IMR-90 (cell line): ENCODE results near the gene MIXL1. TPM values are rescaled to one million over a fixed set of nuclear protein-coding genes. Genes with fewer than 3 reads are reported as not detected.

Experiments
- ATAC-seq: fragments of 200-7000 bp; cut with Tn5 transposase; 2 replicates; pipeline ENCODE4 v1.9.1; 2020; ENCODE audit warnings: low read depth, mild to moderate bottlenecking, moderate library complexity
- BruUV-seq: library from RNA; stranded (reverse); fragments of 400-500 nt; replicated peaks from 2 replicates; lab custom pipeline; 2021; lab: Mats Ljungman, UMichigan
- CTCF ChIA-PET: fragments of 300-600 bp; formaldehyde crosslinking; extraction: SDS; loops from one replicate; lab custom pipeline; 2021; ENCODE audit warnings: antibody characterized with exemption; lab: Yijun Ruan, JAX
- POLR2A ChIA-PET: fragments of 300-600 bp; sonication (Branson Sonifier 250); formaldehyde crosslinking; loops from one replicate; lab custom pipeline; 2022; ENCODE audit warnings: antibody characterized with exemption; ENCODE audit not compliant: unreplicated experiment; lab: Charles Lee
- DNase-seq: peaks from one replicate; pipeline ENCODE4 v3.0.0; 2013
- H2AFZ ChIP-seq: replicated peaks from 2 replicates; pipeline ENCODE3; 2013; ENCODE audit warnings: low read length, mild to moderate bottlenecking; ENCODE audit not compliant: poor library complexity
- H2AK5ac ChIP-seq: 2 replicates; pipeline ENCODE4 v1.6.1; 2013; ENCODE audit warnings: low read depth, low read length, inconsistent platforms
- H2AK9ac ChIP-seq: replicated peaks from 2 replicates; pipeline ENCODE3; 2013; ENCODE audit warnings: mild to moderate bottlenecking, low read depth, low read length, moderate library complexity; ENCODE audit not compliant: poor library complexity
- H2BK120ac ChIP-seq: 2 replicates; pipeline ENCODE4 v1.6.1; 2013; ENCODE audit warnings: low read depth, low read length, inconsistent platforms
- H2BK15ac ChIP-seq: 3 replicates; pipeline ENCODE4 v1.6.1; 2013; ENCODE audit warnings: low read depth, low read length, inconsistent platforms
- H2BK20ac ChIP-seq: 2 replicates; pipeline ENCODE4 v1.6.1; 2013; ENCODE audit warnings: low read depth, mild to moderate bottlenecking, inconsistent platforms, low read length, moderate library complexity
- H2BK5ac ChIP-seq: 2 replicates; pipeline ENCODE4 v1.6.1; 2013; ENCODE audit warnings: mild to moderate bottlenecking, low read depth, low read length, inconsistent platforms; ENCODE audit not compliant: poor library complexity, severe bottlenecking
- H3K14ac ChIP-seq: replicated peaks from 2 replicates; pipeline ENCODE4 v1.6.1; 2013; ENCODE audit warnings: low read depth, low read length, inconsistent platforms
- H3K18ac ChIP-seq: 2 replicates; pipeline ENCODE4 v1.6.1; 2013; ENCODE audit warnings: low read depth, low read length, control low read depth
- H3K23ac ChIP-seq: 2 replicates; pipeline ENCODE4 v1.6.1; 2013; ENCODE audit warnings: low read depth, low read length, inconsistent platforms
- H3K27ac ChIP-seq: 2 replicates; pipeline ENCODE4 v1.5.1; 2013; ENCODE audit warnings: mild to moderate bottlenecking, control low read depth, low read length; ENCODE audit not compliant: insufficient read depth
- H3K27me3 ChIP-seq: 2 replicates; pipeline ENCODE4 v1.6.1; 2013; ENCODE audit warnings: low read length; ENCODE audit not compliant: control insufficient read depth, insufficient read depth
- H3K36me3 ChIP-seq: 2 replicates; pipeline ENCODE4 v1.6.1; 2013; ENCODE audit warnings: low read length, mixed read lengths; ENCODE audit not compliant: control insufficient read depth, insufficient read depth
- H3K4ac ChIP-seq: 2 replicates; pipeline ENCODE4 v1.6.1; 2013; ENCODE audit warnings: low read depth, low read length, inconsistent platforms
- H3K4me1 ChIP-seq: 2 replicates; pipeline ENCODE4 v1.6.1; 2013; ENCODE audit warnings: low read length, mixed read lengths; ENCODE audit not compliant: control insufficient read depth, insufficient read depth
- H3K4me2 ChIP-seq: 2 replicates; pipeline ENCODE4 v1.6.1; 2013; ENCODE audit warnings: low read depth, mild to moderate bottlenecking, control low read depth, low read length, moderate library complexity
- H3K4me3 ChIP-seq: 2 replicates; pipeline ENCODE4 v1.5.1; 2013; ENCODE audit warnings: low read depth, mild to moderate bottlenecking, control low read depth, low read length, moderate library complexity; ENCODE audit not compliant: insufficient read depth
- H3K56ac ChIP-seq: 2 replicates; pipeline ENCODE4 v1.6.1; 2013; ENCODE audit warnings: low read length, inconsistent platforms; ENCODE audit not compliant: insufficient read depth; ENCODE audit errors: extremely low read depth
- H3K79me1 ChIP-seq, 2 experiments: 2 replicates each; pipeline ENCODE4 v1.6.1; 2013; ENCODE audit warnings: low read length in 2 of 2, inconsistent platforms in 1 of 2, low read depth in 1 of 2
- H3K9ac ChIP-seq: 2 replicates; pipeline ENCODE4 v1.6.1; 2013; ENCODE audit warnings: low read depth, low read length, control low read depth
- H3K9me1 ChIP-seq: 2 replicates; pipeline ENCODE4 v1.6.1; 2013; ENCODE audit warnings: low read length, inconsistent platforms; ENCODE audit not compliant: insufficient read depth
- H3K9me3 ChIP-seq: 2 replicates; pipeline ENCODE4 v1.6.1; 2013; ENCODE audit warnings: low read length; ENCODE audit not compliant: control insufficient read depth, insufficient read depth
- H4K20me1 ChIP-seq: 2 replicates; pipeline ENCODE4 v1.6.1; 2013; ENCODE audit warnings: low read length, inconsistent platforms; ENCODE audit not compliant: insufficient read depth
- H4K5ac ChIP-seq: 2 replicates; pipeline ENCODE4 v1.6.1; 2013; ENCODE audit warnings: mild to moderate bottlenecking, low read depth, low read length, control low read depth
- H4K8ac ChIP-seq, 2 experiments: 2 replicates each; pipeline ENCODE4 v1.6.1; 2013; ENCODE audit warnings: low read depth in 2 of 2, low read length in 2 of 2, control low read depth in 1 of 2, inconsistent platforms in 1 of 2
- H4K91ac ChIP-seq: 2 replicates; pipeline ENCODE4 v1.6.1; 2013; ENCODE audit warnings: low read depth, low read length, inconsistent platforms; ENCODE audit not compliant: insufficient read depth
- BHLHE40 ChIP-seq: fragments of 150-350 bp; IDR thresholded peaks from 2 replicates; pipeline ENCODE4 v1.6.1; 2016; ENCODE audit warnings: mild to moderate bottlenecking, low read depth, low read length
- CEBPB ChIP-seq: IDR thresholded peaks from 2 replicates; pipeline ENCODE4 v1.6.1; 2012; ENCODE audit warnings: low read depth, low read length, improper control_type of control experiment
- CHD1 ChIP-seq: IDR thresholded peaks from 2 replicates; pipeline ENCODE4 v1.6.1; 2012; ENCODE audit warnings: low read depth, low read length, improper control_type of control experiment
- FOS ChIP-seq: fragments of 150-350 bp; IDR thresholded peaks from 2 replicates; pipeline ENCODE4 v1.6.1; 2016; ENCODE audit warnings: low read depth, low read length
- MAFK ChIP-seq: IDR thresholded peaks from 2 replicates; pipeline ENCODE4 v1.6.1; 2012; ENCODE audit warnings: low read depth, low read length, improper control_type of control experiment
- MAZ ChIP-seq: IDR thresholded peaks from 2 replicates; pipeline ENCODE4 v1.6.1; 2012; ENCODE audit warnings: low read depth, mild to moderate bottlenecking, low read length, improper control_type of control experiment, moderate library complexity, borderline replicate concordance
- MXI1 ChIP-seq: IDR thresholded peaks from 2 replicates; pipeline ENCODE4 v1.6.1; 2012; ENCODE audit warnings: low read depth, mild to moderate bottlenecking, low read length, moderate library complexity, borderline replicate concordance
- NFE2L2 ChIP-seq: fragments of 150-350 bp; IDR thresholded peaks from 2 replicates; pipeline ENCODE4 v1.6.1; 2016; ENCODE audit warnings: low read depth, mild to moderate bottlenecking, low read length
- POLR2A ChIP-seq: IDR thresholded peaks from 2 replicates; pipeline ENCODE4 v1.6.1; 2012; ENCODE audit warnings: mild to moderate bottlenecking, low read depth, low read length
- RAD21 ChIP-seq: IDR thresholded peaks from 2 replicates; pipeline ENCODE4 v1.6.1; 2012; ENCODE audit warnings: low read length, improper control_type of control experiment
- RCOR1 ChIP-seq: IDR thresholded peaks from 2 replicates; pipeline ENCODE4 v1.6.1; 2012; ENCODE audit warnings: mild to moderate bottlenecking, low read length, improper control_type of control experiment; ENCODE audit not compliant: insufficient replicate concordance
- RFX5 ChIP-seq: IDR thresholded peaks from 2 replicates; pipeline ENCODE4 v1.8.0; 2012; ENCODE audit warnings: low read depth, mild to moderate bottlenecking, low read length, moderate library complexity
- SMC3 ChIP-seq: fragments of 150-350 bp; IDR thresholded peaks from 2 replicates; pipeline ENCODE4 v1.6.1; 2016; ENCODE audit warnings: low read depth, mild to moderate bottlenecking, antibody characterized with exemption, low read length, moderate library complexity
- WGBS, 2 experiments: methylation state at CpG; one replicate each; pipeline versions ENCODE4 v1.1.5 to v1.1.7; 2013; ENCODE audit warnings: missing lambda C conversion rate in 2 of 2; ENCODE audit not compliant: insufficient read length in 1 of 2; ENCODE audit errors: extremely low coverage in 2 of 2; 5-methylcytosine and 5-hydroxymethylcytosine counted together
- dilution Hi-C: fragments of 300-500 bp; cut with HindIII; formaldehyde crosslinking; loops from one replicate; pipeline ENCODE4 v1.14.3; 2018; ENCODE audit warnings: low sequenced_read_pairs; ENCODE audit not compliant: unreplicated experiment
- in situ Hi-C: fragments of 300-500 bp; cut with MboI; formaldehyde crosslinking; loops from 3 replicates; pipeline ENCODE4 v1.14.3; 2019; ENCODE audit warnings: low sequenced_read_pairs, inconsistent platforms, mixed read lengths
- intact Hi-C: fragments of 100-400 bp; cut with micrococcal nuclease; formaldehyde crosslinking; loops from 2 replicates; pipeline ENCODE4 v1.10.0; 2022
- polyA plus RNA-seq, 3 experiments: library from polyadenylated mRNA; depleted of rRNA; stranded (reverse); fragments of >200 nt; gene quantifications; 2 replicates each; pipeline ENCODE4 v1.2.3, GENCODE V29; 2012; ENCODE audit warnings: low replicate concordance in 1 of 3
- total RNA-seq: library from RNA; depleted of rRNA; stranded (reverse); fragments of >200 nt; gene quantifications from 2 replicates; pipeline ENCODE4 v1.2.3, GENCODE V29; 2012
- TF ChIP-seq, protein P1 (sequence below): fragments of 150-350 bp; IDR thresholded peaks from 2 replicates; pipeline ENCODE4 v1.6.1; 2016; ENCODE audit warnings: low read depth, mild to moderate bottlenecking, low read length, moderate library complexity, borderline replicate concordance
- TF ChIP-seq, protein P2 (sequence below): fragments of 150-350 bp; IDR thresholded peaks from 2 replicates; pipeline ENCODE4 v1.6.1; 2017; ENCODE audit warnings: mild to moderate bottlenecking, antibody characterized with exemption, low read length, low read depth
- TF ChIP-seq, protein P3 (sequence below): conservative IDR thresholded peaks from 2 replicates; pipeline ENCODE4 v1.5.1; 2012; ENCODE audit warnings: mild to moderate bottlenecking, low read depth, low read length, improper control_type of control experiment

The MIXL1 gene
- total and polyA plus RNA-seq, 2 of the 4 experiments (the other 2 are of a cell fraction), result not detected

DNA sequence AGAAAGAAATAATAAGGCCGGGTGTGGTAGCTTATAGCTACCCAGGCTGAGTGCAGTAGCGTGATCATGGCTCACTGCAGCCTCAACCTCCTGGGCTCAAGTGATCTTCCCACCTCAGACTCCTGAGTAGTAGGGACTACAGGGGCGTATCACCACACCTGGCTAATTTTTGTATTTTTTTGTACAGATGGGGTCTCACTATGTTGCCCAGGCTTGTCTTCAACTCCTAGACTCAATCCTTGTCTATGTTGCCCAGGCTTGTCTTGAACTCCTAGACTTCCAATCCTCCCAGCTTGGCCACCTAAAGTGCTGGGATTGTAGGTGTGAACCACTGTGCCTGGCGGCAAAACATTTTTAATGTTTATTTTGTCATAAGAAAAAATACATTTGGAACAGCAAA, 30.5 kb downstream of the MIXL1 start:
- no peak overlapping the region for H4K91ac ChIP-seq
- no peak overlapping the region for H3K56ac ChIP-seq
- WGBS, 2 experiments, result no CpG with 5 or more reads among the region's 4 CpGs
- no peaks in the 10 kb centered on the region for H3K79me1 ChIP-seq
- no peak overlapping the region for H2AK5ac ChIP-seq
- no peak overlapping the region for H2BK5ac ChIP-seq
- H3K4me1 ChIP-seq, result no peaks in the 10 kb centered on the region; the same call in 1 of the 2 replicates
- TF ChIP-seq NFE2L2 (no peak), BHLHE40 (no peak), MXI1 (no peak), MAZ (no peak), MAFK (no peak), RAD21 (no peak), RCOR1 (no peak), POLR2A (no peak), RFX5 (no peak), CEBPB (no peak), CHD1 (no peak), FOS (no peak), SMC3 (no peak)
- TF ChIP-seq, protein P1, sequence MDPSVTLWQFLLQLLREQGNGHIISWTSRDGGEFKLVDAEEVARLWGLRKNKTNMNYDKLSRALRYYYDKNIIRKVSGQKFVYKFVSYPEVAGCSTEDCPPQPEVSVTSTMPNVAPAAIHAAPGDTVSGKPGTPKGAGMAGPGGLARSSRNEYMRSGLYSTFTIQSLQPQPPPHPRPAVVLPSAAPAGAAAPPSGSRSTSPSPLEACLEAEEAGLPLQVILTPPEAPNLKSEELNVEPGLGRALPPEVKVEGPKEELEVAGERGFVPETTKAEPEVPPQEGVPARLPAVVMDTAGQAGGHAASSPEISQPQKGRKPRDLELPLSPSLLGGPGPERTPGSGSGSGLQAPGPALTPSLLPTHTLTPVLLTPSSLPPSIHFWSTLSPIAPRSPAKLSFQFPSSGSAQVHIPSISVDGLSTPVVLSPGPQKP, result no peak
- TF ChIP-seq, protein P2, sequence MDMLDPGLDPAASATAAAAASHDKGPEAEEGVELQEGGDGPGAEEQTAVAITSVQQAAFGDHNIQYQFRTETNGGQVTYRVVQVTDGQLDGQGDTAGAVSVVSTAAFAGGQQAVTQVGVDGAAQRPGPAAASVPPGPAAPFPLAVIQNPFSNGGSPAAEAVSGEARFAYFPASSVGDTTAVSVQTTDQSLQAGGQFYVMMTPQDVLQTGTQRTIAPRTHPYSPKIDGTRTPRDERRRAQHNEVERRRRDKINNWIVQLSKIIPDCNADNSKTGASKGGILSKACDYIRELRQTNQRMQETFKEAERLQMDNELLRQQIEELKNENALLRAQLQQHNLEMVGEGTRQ, result no peak
- TF ChIP-seq, protein P3, sequence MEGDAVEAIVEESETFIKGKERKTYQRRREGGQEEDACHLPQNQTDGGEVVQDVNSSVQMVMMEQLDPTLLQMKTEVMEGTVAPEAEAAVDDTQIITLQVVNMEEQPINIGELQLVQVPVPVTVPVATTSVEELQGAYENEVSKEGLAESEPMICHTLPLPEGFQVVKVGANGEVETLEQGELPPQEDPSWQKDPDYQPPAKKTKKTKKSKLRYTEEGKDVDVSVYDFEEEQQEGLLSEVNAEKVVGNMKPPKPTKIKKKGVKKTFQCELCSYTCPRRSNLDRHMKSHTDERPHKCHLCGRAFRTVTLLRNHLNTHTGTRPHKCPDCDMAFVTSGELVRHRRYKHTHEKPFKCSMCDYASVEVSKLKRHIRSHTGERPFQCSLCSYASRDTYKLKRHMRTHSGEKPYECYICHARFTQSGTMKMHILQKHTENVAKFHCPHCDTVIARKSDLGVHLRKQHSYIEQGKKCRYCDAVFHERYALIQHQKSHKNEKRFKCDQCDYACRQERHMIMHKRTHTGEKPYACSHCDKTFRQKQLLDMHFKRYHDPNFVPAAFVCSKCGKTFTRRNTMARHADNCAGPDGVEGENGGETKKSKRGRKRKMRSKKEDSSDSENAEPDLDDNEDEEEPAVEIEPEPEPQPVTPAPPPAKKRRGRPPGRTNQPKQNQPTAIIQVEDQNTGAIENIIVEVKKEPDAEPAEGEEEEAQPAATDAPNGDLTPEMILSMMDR, result no peak
- H2BK20ac ChIP-seq, result no peak overlapping the region
- H3K14ac ChIP-seq, result no peak overlapping the region
- no peak overlapping the region for H3K23ac ChIP-seq
- no peak overlapping the region for H4K5ac ChIP-seq
- no peak overlapping the region for H3K9ac ChIP-seq
- H3K9me1 ChIP-seq, result no peaks in the 10 kb centered on the region
- H4K20me1 ChIP-seq, result no peaks in the 10 kb centered on the region
- no peak overlapping the region for H2AK9ac ChIP-seq
- no peak overlapping the region for H3K4me2 ChIP-seq
- H3K9me3 ChIP-seq, result no peaks in the 10 kb centered on the region
- no peak for DNase-seq
- dilution Hi-C loops, result no loop called here
- no peak for ATAC-seq
- H3K18ac ChIP-seq, result no peak overlapping the region
- no peak overlapping the region for H3K4ac ChIP-seq
- no peak overlapping the region for H4K8ac ChIP-seq
- no TSS peak for BruUV-seq
- H3K36me3 ChIP-seq, result no peaks in the 10 kb centered on the region; the same call in 1 of the 2 replicates
- in situ Hi-C loops, result no loop called here
- H3K27me3 ChIP-seq, result no peaks in the 10 kb centered on the region
- no peak overlapping the region for H3K4me3 ChIP-seq
- no peak overlapping the region for H2BK120ac ChIP-seq
- H3K27ac ChIP-seq, result no peak overlapping the region
- no peak overlapping the region for H2AFZ ChIP-seq
- CTCF ChIA-PET, result no interaction called here
- no peak overlapping the region for H2BK15ac ChIP-seq
- POLR2A ChIA-PET, result no interaction called here
- intact Hi-C loops, result no loop called here
